HL-60 (cell line): ENCODE results near the gene CACNA1C.

Source experiments
- DNase-seq, 2 experiments: peaks; one replicate each; pipeline ENCODE4 v3.0.0-alpha.2; 2010 to 2020; ENCODE audit warnings: low read depth in 1 of 2, low spot score in 1 of 2
- H3K27ac ChIP-seq: fragments of 250-450 bp; sonication (Bioruptor Pico); replicated peaks from 2 replicates; pipeline ENCODE4 v1.5.1; 2020; ENCODE audit warnings: mild to moderate bottlenecking, moderate library complexity
- H3K27me3 ChIP-seq: fragments of 250-450 bp; sonication (Bioruptor Pico); 2 replicates; pipeline ENCODE4 v1.5.1; 2021; ENCODE audit warnings: mild to moderate bottlenecking, moderate library complexity; ENCODE audit not compliant: insufficient read depth, poor library complexity, severe bottlenecking
- H3K4me3 ChIP-seq: replicated peaks from 2 replicates; pipeline ENCODE4 v1.5.1; 2011; ENCODE audit warnings: mild to moderate bottlenecking, control low read depth, low read length; ENCODE audit not compliant: insufficient read depth
- CTCF ChIP-seq: IDR thresholded peaks from one replicate; pipeline ENCODE4 v1.5.1; 2011; ENCODE audit warnings: low read length, control low read depth, inconsistent platforms; ENCODE audit not compliant: insufficient read depth
- GABPA ChIP-seq: IDR thresholded peaks from 2 replicates; pipeline ENCODE4 v1.6.1; 2012; ENCODE audit warnings: low read depth
- POLR2AphosphoS5 ChIP-seq: IDR thresholded peaks from 2 replicates; pipeline ENCODE4 v1.6.1; 2012; ENCODE audit warnings: low read depth
- SPI1 ChIP-seq: IDR thresholded peaks from 2 replicates; pipeline ENCODE4 v1.6.1; 2012; ENCODE audit warnings: low read depth, mild to moderate bottlenecking, borderline replicate concordance
- TF ChIP-seq, protein P1 (sequence below): IDR thresholded peaks from 2 replicates; pipeline ENCODE4 v1.6.1; 2012; ENCODE audit warnings: low read depth; ENCODE audit not compliant: insufficient replicate concordance

The CACNA1C gene

GRCh38 chr12:2347137-2347843 lies 294.5 kb downstream of the CACNA1C start:
- H3K4me3 ChIP-seq: no peak overlapping the region
- DNase-seq: no peak
- TF ChIP-seq SPI1: no peak
- TF ChIP-seq, protein P1, sequence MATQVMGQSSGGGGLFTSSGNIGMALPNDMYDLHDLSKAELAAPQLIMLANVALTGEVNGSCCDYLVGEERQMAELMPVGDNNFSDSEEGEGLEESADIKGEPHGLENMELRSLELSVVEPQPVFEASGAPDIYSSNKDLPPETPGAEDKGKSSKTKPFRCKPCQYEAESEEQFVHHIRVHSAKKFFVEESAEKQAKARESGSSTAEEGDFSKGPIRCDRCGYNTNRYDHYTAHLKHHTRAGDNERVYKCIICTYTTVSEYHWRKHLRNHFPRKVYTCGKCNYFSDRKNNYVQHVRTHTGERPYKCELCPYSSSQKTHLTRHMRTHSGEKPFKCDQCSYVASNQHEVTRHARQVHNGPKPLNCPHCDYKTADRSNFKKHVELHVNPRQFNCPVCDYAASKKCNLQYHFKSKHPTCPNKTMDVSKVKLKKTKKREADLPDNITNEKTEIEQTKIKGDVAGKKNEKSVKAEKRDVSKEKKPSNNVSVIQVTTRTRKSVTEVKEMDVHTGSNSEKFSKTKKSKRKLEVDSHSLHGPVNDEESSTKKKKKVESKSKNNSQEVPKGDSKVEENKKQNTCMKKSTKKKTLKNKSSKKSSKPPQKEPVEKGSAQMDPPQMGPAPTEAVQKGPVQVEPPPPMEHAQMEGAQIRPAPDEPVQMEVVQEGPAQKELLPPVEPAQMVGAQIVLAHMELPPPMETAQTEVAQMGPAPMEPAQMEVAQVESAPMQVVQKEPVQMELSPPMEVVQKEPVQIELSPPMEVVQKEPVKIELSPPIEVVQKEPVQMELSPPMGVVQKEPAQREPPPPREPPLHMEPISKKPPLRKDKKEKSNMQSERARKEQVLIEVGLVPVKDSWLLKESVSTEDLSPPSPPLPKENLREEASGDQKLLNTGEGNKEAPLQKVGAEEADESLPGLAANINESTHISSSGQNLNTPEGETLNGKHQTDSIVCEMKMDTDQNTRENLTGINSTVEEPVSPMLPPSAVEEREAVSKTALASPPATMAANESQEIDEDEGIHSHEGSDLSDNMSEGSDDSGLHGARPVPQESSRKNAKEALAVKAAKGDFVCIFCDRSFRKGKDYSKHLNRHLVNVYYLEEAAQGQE: no peak
- TF ChIP-seq GABPA: no peak
- no peak for TF ChIP-seq POLR2AphosphoS5
- no peak for TF ChIP-seq CTCF

GRCh38 chr12:2347844-2348481 lies 295.2 kb downstream of the CACNA1C start:
- Histone ChIP-seq H3K27me3 (no peaks in the 10 kb centered on the region), H3K4me3 (no peak overlapping the region), H3K27ac (no peak overlapping the region)
- DNase-seq: no peak
- TF ChIP-seq, protein P1: no peak
- TF ChIP-seq GABPA (no peak), SPI1 (no peak), POLR2AphosphoS5 (no peak), CTCF (no peak)

More at GRCh38 chr12:2347137-2347843, 294.5 kb downstream of the CACNA1C start:
- Histone ChIP-seq H3K27me3 (no peaks in the 10 kb centered on the region), H3K27ac (no peak overlapping the region)

DNA sequence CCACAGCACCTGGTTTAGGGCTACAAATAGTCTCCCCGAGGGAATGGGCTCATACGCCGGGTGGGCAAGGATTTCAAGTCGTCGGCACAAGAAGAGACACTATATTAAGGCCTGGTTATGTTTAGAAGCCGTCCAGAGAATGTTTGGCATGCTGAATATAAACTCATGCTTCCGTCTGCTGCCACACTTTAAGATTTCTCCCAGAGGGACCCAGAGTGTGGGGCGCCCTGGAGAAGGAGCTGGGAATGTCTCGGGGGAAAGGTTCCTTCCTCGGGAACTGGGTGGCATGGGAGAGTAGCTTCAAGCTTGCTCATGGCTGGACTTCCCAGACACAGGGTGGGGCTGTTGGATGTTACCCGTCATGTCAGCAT lies 295.7 kb downstream of the CACNA1C start:
- Histone ChIP-seq H3K27ac (no peak overlapping the region), H3K4me3 (no peak overlapping the region), H3K27me3 (no peaks in the 10 kb centered on the region)
- TF ChIP-seq, protein P1: no peak
- TF ChIP-seq CTCF (no peak), GABPA (no peak), SPI1 (no peak), POLR2AphosphoS5 (no peak)
- no peak for DNase-seq
